ENCODE data around the gene DLG2. TPM values are rescaled to one million over a fixed set of nuclear protein-coding genes. Genes with fewer than 3 reads are reported as not detected.

Gene DLG2
- polyA plus RNA-seq, 3 donors: 0.24 to 0.39 TPM; not detected in 1

DNA sequence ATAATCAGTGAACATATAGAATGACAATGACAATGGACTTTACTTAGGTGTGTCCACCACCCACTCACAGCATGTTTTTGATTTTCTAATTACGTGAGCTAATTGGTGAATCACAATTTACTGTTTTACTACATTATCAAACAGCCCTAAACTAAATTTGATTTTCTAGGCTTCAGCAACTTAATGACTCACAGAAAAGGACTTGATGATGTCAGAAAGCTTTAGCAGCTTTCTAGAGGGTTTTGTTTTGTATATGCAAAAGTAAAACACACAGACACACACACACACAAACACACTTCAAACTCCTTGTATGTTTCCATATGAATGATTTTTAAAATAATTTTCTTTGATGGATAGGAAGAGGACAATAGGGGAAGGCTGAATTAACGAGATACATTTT lies 1462.4 kb downstream of the DLG2 start:
- Mint-ChIP-seq H3K9me3 (peaks cover 0 to 6% (median 2%) of the 10 kb centered on the region in 7 donors), H3K4me1 (no peaks in the 10 kb centered on the region), H3K4me3 (no peak overlapping the region), H3K27ac (no peak overlapping the region), H3K36me3 (no peaks in the 10 kb centered on the region), H3K27me3 (ENCODE audit: low read depth in 3 of 3) (no peaks in the 10 kb centered on the region)
- H3K79me2 ChIP-seq (ENCODE audit: insufficient read depth, low read length): no peaks in the 10 kb centered on the region
- no peak overlapping the region for H3K27ac ChIP-seq (ENCODE audit: low read depth in 1 of 2, low read length in 2 of 2)
- no CpG with 5 or more reads among the region's 2 CpGs for WGBS (ENCODE audit: insufficient coverage)
- H3K36me3 ChIP-seq (replicated peaks in 1 of 2; ENCODE audit: control insufficient read depth in 1 of 2, insufficient read depth in 2 of 2, low read length in 2 of 2): no peaks in the 10 kb centered on the region
- H3K4me2 ChIP-seq (replicated peaks; ENCODE audit: extremely low read depth, low read length, poor library complexity, severe bottlenecking): no peak overlapping the region
- no peak overlapping the region for H3K9ac ChIP-seq (ENCODE audit: insufficient read depth, low read length, poor library complexity, severe bottlenecking)
- no peaks in the 10 kb centered on the region for H4K20me1 ChIP-seq (ENCODE audit: insufficient read depth, low read length)
- intact Hi-C loops (cut with micrococcal nuclease): no loop called here
- H3K4me3 ChIP-seq (replicated peaks in 1 of 3; ENCODE audit: low read depth in 2 of 3, low read length in 3 of 3): no peak overlapping the region
- no peak overlapping the region for H2AFZ ChIP-seq (ENCODE audit: insufficient read depth, low read depth, low read length, poor library complexity, severe bottlenecking)
- TF ChIP-seq, protein P1, sequence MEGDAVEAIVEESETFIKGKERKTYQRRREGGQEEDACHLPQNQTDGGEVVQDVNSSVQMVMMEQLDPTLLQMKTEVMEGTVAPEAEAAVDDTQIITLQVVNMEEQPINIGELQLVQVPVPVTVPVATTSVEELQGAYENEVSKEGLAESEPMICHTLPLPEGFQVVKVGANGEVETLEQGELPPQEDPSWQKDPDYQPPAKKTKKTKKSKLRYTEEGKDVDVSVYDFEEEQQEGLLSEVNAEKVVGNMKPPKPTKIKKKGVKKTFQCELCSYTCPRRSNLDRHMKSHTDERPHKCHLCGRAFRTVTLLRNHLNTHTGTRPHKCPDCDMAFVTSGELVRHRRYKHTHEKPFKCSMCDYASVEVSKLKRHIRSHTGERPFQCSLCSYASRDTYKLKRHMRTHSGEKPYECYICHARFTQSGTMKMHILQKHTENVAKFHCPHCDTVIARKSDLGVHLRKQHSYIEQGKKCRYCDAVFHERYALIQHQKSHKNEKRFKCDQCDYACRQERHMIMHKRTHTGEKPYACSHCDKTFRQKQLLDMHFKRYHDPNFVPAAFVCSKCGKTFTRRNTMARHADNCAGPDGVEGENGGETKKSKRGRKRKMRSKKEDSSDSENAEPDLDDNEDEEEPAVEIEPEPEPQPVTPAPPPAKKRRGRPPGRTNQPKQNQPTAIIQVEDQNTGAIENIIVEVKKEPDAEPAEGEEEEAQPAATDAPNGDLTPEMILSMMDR (IDR thresholded peaks at IDR 0.05): no peak
- H3K4me1 ChIP-seq (ENCODE audit: control insufficient read depth in 1 of 2, insufficient read depth in 2 of 2, low read length in 2 of 2): no peaks in the 10 kb centered on the region
- no peak for DNase-seq
- no peaks in the 10 kb centered on the region for H3K27me3 ChIP-seq (ENCODE audit: control insufficient read depth in 2 of 2, insufficient read depth in 2 of 2, low read length in 2 of 2)
- H3K9me3 ChIP-seq (replicated peaks in 1 of 2; ENCODE audit: control insufficient read depth in 1 of 2, insufficient read depth in 1 of 2, low read length in 2 of 2): no peaks in the 10 kb centered on the region

DNA sequence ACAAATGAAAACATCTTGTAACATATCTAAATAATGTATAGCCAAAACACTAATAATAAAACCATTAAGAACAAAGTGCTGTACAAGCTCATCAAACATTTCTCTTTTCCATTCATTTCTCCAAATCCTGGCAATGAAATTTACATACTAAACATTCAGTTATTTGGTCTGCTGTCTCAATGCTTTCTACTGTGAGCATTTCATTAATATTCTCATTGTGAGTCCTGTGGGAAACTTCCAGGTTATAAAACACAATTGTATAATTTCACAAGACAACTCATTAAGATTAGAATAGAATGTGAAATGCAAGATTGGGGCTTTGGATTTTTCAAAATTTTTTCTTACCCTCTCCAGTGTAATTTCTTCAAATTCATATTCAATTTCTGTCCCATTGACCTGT lies 1464.0 kb downstream of the DLG2 start:
- H3K4me3 Mint-ChIP-seq: no peak overlapping the region
- H3K9me3 ChIP-seq (replicated peaks in 1 of 2; ENCODE audit: control insufficient read depth in 1 of 2, insufficient read depth in 1 of 2, low read length in 2 of 2): no peaks in the 10 kb centered on the region
- no peaks in the 10 kb centered on the region for H3K4me1 ChIP-seq (ENCODE audit: control insufficient read depth in 1 of 2, insufficient read depth in 2 of 2, low read length in 2 of 2)
- H3K9ac ChIP-seq (ENCODE audit: insufficient read depth, low read length, poor library complexity, severe bottlenecking): no peak overlapping the region
- TF ChIP-seq, protein P1 (IDR thresholded peaks at IDR 0.05): no peak
- peaks cover 0 to 4% (median 2%) of the 10 kb centered on the region in 7 donors for H3K9me3 Mint-ChIP-seq
- no peaks in the 10 kb centered on the region for H3K36me3 Mint-ChIP-seq
- H3K36me3 ChIP-seq (replicated peaks in 1 of 2; ENCODE audit: control insufficient read depth in 1 of 2, insufficient read depth in 2 of 2, low read length in 2 of 2): no peaks in the 10 kb centered on the region
- no peak for DNase-seq
- intact Hi-C loops (cut with micrococcal nuclease): no loop called here
- no peaks in the 10 kb centered on the region for H3K4me1 Mint-ChIP-seq
- no peaks in the 10 kb centered on the region for H3K79me2 ChIP-seq (ENCODE audit: insufficient read depth, low read length)
- H3K4me2 ChIP-seq (replicated peaks; ENCODE audit: extremely low read depth, low read length, poor library complexity, severe bottlenecking): no peak overlapping the region
- H3K27ac ChIP-seq (ENCODE audit: low read depth in 1 of 2, low read length in 2 of 2): no peak overlapping the region
- H3K27ac Mint-ChIP-seq: no peak overlapping the region
- no peaks in the 10 kb centered on the region for H4K20me1 ChIP-seq (ENCODE audit: insufficient read depth, low read length)
- H3K4me3 ChIP-seq (replicated peaks in 1 of 3; ENCODE audit: low read depth in 2 of 3, low read length in 3 of 3): no peak overlapping the region
- no peaks in the 10 kb centered on the region for H3K27me3 ChIP-seq (ENCODE audit: control insufficient read depth in 2 of 2, insufficient read depth in 2 of 2, low read length in 2 of 2)
- no peaks in the 10 kb centered on the region for H3K27me3 Mint-ChIP-seq (ENCODE audit: low read depth in 3 of 3)
- H2AFZ ChIP-seq (ENCODE audit: insufficient read depth, low read depth, low read length, poor library complexity, severe bottlenecking): no peak overlapping the region

Data from CD14-positive monocyte (primary cell).